ENCODE measurements around the gene AP1M2.
"Not testable (repeated sequence)": the region's sequence is repeated elsewhere in the genome, so short reads cannot be mapped to it uniquely, and the experiment has no call there.

Gene AP1M2

DNA sequence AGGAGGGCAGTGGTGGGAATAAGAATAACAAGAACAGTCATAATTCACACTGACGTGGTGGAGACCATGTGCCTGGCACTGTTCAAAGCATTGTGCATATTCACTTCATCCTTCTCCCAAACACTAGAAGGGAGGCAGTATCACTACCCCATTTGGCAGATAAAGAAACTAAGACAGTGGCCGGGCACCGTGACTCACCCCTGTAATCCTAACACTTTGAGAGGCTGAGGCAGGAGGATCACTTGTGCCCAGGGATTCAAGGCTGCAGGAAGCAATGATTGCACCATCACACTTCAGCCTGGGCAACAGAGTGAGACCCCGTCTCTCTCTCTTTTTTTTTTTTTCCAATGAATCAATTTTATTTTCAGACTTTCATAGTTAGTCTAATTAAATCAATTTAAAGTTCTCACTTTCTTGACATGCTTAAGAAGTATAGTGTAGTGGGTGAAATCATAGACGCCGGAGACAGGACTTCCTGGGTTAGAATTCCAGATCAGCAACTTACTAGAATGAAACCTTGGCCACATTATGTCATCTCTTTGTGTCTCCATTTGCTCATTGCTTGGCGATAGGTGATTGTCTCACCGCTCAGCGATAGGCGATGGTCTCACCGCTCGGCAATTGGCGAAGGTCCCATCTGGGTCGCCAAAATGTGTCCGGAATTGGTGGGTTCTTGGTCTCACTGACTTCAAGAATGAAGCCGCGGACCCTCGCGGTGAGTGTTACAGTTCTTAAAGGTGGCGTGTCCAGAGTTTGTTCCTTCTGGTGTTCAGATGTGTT is 48.7 kb downstream of the AP1M2 start:
- no peak for DNase-seq (ENCODE audit: low read depth)

- no peak for DNase-seq (ENCODE audit: low read depth)
Measured at GRCh38 chr19:10537668-10538067, 49.4 kb downstream of the AP1M2 start.

GRCh38 chr19:10535613-10536012 is 51.5 kb downstream of the AP1M2 start:
- DNase-seq (ENCODE audit: low read depth), result no peak

GRCh38 chr19:10533646-10534386 is 53.3 kb downstream of the AP1M2 start:
- no peak for DNase-seq (ENCODE audit: low read depth)

DNA sequence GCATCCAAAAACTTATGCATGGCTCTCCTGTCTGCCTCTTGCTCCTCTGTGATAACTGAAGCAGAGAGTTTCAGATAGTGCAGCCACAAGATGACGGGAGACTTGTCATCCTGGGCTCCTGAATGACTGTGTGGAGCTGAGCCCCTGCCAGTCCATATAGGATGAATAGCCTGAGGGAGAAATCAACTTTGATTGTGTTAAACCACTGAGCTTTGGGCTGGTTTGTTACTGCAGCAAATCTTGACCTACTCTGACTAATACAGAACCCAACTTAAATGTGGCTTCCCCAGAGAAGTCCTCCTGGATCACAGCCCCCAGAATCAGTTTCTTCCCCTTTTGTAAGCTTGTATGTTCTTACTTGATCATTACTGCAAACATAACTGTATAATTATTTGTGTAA is 54.7 kb downstream of the AP1M2 start:
- no peak for DNase-seq (ENCODE audit: low read depth)

GRCh38 chr19:10526887-10527286 is 60.2 kb downstream of the AP1M2 start:
- DNase-seq (ENCODE audit: low read depth), result not testable (repeated sequence)

- no peak for DNase-seq (ENCODE audit: low read depth)
Measured at GRCh38 chr19:10525636-10526035, 61.5 kb downstream of the AP1M2 start.

DNA sequence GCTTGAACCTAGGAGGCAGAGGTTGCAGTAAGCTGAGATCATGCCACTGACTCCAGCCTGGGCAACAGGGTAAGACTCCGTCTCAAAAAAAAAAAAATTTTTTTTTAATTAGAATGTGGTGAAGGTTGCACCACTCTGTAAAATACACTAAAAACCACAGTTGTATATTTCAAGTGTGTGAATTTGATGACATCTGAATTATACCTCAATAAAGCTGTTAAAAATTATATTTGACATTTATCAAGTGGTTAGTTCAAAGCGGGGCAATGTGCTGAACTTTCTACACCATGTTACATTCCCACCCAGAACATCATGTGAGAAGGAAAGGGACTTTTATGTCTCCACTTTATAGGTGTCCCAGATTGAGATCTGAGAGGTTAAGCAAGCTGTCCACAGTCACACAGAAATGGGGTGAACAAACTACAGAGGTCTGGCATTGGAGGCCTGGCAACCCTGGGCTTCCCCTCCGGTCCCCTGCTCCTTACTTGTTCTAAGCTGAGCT is 63.9 kb downstream of the AP1M2 start:
- no peak for DNase-seq (ENCODE audit: low read depth)
